Measurements from ENCODE around the gene PECR.
A peak's percentile ranks its signal among the peaks of the same experiment; 100 is the strongest.
"Not testable (repeated sequence)": the region's sequence is repeated elsewhere in the genome, so short reads cannot be mapped to it uniquely, and the experiment has no call there.

Gene PECR

DNA sequence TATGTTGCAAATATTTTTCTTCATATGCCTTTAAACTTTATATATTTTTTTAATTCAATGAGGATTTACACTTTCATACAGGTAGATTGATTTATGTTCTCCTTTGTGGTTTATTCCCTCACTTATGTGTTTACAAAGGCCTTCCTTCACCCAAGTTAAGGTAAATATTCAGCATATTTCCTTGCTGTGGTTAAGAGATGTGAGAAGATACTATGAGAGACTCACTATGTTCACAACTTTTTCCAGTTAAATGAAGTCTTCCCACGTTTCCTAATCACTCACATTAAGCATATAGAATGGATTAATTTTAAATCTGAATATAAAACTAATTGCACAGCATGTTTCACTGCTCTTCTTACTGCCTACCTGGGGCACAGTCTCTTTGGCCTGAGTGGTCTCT, 597 bp downstream of the PECR start:
- TF ChIP-seq, protein P1, sequence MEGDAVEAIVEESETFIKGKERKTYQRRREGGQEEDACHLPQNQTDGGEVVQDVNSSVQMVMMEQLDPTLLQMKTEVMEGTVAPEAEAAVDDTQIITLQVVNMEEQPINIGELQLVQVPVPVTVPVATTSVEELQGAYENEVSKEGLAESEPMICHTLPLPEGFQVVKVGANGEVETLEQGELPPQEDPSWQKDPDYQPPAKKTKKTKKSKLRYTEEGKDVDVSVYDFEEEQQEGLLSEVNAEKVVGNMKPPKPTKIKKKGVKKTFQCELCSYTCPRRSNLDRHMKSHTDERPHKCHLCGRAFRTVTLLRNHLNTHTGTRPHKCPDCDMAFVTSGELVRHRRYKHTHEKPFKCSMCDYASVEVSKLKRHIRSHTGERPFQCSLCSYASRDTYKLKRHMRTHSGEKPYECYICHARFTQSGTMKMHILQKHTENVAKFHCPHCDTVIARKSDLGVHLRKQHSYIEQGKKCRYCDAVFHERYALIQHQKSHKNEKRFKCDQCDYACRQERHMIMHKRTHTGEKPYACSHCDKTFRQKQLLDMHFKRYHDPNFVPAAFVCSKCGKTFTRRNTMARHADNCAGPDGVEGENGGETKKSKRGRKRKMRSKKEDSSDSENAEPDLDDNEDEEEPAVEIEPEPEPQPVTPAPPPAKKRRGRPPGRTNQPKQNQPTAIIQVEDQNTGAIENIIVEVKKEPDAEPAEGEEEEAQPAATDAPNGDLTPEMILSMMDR (IDR thresholded peaks at IDR 0.05; ENCODE audit: low read length, missing control alignments) = no peak
- DNase-seq (ENCODE audit: low read depth) = no peak
- H3K4me3 ChIP-seq (replicated peaks; ENCODE audit: low read depth, low read length) = peak overlapping the region; percentile 68

DNA sequence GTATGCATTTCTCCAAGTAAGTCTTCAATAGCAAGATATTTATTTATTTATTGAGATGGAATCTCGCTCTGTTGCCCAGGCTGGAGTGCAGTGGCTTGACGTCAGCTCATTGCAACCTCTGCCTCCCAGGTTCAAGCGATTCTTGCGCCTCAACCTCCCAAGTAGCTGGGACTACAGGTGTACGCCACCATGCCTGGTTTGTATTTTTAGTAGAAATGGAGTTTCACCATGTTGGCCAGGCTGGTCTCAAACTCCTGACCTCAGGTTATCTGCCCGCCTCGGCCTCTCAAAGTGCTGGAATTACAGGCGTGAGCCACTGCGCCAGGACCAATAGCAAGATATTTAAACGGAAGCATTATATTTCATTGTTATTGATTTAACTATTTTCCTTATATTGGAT, 1.6 kb downstream of the PECR start:
- DNase-seq (ENCODE audit: low read depth); H3K4me3 ChIP-seq (replicated peaks; ENCODE audit: low read depth, low read length): not testable (repeated sequence)

DNA sequence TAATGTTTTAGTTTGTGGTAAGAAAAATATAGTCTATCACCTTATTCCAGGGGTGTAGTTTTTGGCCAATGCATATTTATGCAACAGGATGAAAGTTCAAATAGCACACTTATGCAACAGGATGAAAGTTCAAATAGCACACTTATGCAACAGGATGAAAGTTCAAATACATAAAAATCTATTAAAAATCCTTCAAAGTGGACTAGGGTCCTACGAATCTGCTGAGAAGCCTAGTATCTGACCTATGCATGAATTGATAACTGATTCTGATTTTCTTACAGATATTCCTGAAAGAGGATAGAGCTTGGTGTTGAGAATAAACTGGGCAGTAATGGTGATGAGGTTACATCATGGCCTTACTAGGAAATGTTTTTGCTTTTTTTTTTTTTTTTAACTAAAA, 2.8 kb downstream of the PECR start:
- DNase-seq (ENCODE audit: low read depth) = peak; percentile 21
- TF ChIP-seq, protein P1 (IDR thresholded peaks at IDR 0.05; ENCODE audit: low read length, missing control alignments) = no peak
- H3K4me3 ChIP-seq (replicated peaks; ENCODE audit: low read depth, low read length) = no peak overlapping the region

DNA sequence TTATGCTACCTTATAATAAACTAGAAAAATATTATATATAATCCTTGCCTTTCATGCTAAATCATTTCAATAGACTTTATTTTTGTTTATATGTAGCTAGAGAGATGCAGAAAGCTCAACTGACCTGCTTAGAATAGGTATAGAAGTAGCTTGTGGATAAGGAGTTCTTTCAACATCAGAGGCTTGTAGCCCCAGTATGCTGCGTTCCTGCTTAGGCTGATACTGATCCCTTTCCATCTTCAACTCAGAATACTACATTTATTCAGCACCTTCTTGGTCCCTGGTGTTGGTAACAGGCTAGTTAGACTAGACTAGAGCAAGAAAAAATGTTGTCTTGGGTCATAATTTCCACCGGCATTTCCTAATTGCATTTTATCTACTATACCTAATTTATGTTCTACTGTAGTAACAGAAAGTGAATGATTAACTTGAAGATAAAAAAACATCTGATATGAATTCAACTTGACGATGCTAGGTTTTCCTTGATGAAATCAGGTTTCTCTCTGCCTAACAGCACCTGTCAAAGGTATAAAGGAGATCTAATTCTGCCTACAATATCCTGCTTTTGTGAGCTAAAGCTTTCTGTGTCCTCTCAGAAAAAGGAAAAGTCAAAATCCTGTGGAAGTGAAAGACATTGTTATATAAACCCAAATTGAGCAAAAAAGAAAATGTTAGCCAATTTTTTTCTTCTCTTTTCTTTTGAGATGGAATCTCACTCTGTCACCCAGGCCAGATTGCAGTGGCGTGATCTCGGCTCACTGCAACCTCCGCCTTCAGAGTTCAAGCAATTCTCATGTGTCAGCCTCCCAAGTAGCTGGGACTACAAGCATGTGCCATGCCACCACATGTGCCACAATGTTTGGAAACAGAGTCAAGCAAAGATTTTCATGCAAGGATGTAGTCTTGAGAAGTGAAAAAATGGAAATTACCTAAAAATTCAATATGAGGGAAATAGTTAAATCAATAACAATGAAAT, 5.8 kb downstream of the PECR start:
- DNase-seq (ENCODE audit: low read depth) = no peak
- H3K4me3 ChIP-seq (replicated peaks; ENCODE audit: low read depth, low read length) = no peak overlapping the region
- TF ChIP-seq, protein P1 (IDR thresholded peaks at IDR 0.05; ENCODE audit: low read length, missing control alignments) = no peak

DNA sequence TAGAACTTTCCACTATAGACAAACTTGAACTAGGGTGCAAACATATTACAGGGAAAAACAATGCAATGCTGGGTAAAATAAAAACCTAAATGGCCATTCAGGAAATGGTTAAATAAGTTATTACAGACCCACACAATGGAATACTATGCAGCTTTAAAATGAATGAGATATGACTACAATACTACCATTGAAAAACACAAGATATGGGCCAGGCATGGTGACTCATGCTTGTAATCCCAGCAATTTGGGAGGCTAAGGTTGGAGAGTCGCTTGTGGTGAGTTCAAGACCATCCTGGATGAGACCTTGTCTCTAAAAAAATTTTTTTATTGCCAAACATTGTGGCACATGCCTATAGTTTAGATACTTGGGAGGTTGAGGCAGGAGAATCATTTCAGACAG, 6.8 kb downstream of the PECR start:
- H3K4me3 ChIP-seq (replicated peaks; ENCODE audit: low read depth, low read length) = no peak overlapping the region
- peak; percentile 27 for DNase-seq (ENCODE audit: low read depth)
- TF ChIP-seq, protein P1 (IDR thresholded peaks at IDR 0.05; ENCODE audit: low read length, missing control alignments) = no peak

DNA sequence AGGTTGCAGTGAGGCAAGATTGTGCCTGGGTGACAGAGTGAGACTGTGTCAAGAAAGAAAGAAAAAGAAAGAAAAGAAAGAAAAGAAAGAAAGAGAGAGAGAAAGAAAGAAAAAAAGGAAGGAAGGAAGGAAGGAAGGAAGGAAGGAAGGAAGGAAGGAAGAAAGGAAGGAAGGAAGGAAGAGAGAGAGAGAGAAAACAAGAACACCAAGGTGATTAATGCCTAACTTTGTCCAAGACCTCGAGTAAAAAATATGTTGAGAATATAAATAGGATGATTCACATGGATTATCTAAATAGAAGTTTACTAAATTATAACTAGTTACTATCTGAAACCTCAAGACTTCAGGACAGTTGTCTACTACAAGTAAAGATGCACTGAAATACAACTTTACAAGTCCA, 7.2 kb downstream of the PECR start:
- H3K4me3 ChIP-seq (replicated peaks; ENCODE audit: low read depth, low read length) = no peak overlapping the region
- no peak for DNase-seq (ENCODE audit: low read depth)
- TF ChIP-seq, protein P1 (IDR thresholded peaks at IDR 0.05; ENCODE audit: low read length, missing control alignments) = no peak

DNA sequence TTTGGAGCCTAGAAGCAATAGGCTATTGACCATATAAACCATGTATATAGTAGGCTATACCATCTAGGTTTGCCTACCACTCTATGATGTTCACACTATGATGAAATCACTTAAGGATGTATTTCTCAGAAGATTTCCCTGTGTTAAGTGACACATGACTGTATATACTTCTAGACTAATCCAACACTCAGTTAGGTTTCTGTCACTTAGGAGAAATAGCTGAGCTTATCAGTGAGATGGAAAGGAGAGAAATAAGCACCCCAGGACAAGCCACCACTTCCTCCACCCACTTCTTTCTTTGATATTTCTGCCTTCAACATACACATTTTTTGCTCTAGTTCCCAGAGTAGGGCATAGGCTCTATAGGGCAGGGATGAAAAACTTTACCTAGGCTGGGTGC, 7.8 kb downstream of the PECR start:
- no peak for DNase-seq (ENCODE audit: low read depth)
- TF ChIP-seq, protein P1 (IDR thresholded peaks at IDR 0.05; ENCODE audit: low read length, missing control alignments) = no peak
- H3K4me3 ChIP-seq (replicated peaks; ENCODE audit: low read depth, low read length) = no peak overlapping the region

Data from fibroblast of pulmonary artery (primary cell).